Right kidney (tissue), 1 donor: ENCODE data around the gene CCN2.
"Not testable (repeated sequence)": the region's sequence is repeated elsewhere in the genome, so short reads cannot be mapped to it uniquely, and the experiment has no call there.

ENCODE experiments used
- DNase-seq: peaks from one replicate; pipeline ENCODE4 v3.0.0-alpha.2; 2016

Gene CCN2

DNA sequence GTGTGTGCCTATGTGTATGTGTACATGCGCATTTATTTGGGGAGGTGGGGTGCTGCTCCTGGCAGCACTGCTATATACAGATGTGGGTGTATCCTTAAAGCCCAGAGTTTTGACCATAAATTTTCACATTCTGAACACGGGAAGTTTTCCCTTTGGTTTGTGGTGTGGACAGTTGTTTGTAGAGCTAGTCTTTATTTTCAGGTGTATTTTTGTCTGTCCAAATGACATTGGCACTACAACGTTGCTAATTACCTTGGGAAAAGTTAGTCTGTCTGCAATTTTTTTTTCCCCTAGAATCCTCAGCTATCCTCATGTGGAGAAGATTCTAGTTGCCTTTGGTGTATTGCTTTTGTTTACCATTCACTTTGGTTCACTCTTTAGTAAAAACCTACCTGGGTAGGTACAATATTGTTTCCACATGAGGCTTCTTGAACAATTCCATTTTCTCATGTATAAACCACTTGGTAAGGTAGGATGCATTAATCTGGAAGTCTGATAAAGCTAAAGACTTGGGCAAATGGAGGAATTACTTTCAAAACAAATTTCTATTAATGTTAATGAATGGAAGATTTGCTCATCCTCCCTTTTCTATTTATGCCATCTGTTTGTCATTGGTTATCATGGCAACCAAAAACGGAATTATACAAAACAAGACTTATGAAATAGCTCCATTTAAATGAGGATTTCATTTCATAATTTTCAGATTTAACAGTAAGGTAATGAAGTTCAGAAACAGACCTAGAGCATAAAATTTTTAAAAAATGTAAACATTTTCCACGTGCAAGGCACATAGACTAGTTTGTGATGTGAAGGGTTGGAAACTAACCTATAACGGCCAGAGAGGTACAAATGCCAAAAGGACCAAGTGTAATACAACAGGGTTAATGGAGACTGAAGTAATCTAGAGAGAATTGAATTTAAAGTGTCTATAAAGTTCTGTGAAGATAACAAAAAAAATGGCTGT lies 3.9 kb downstream of the CCN2 start:
- DNase-seq, result no peak

DNA sequence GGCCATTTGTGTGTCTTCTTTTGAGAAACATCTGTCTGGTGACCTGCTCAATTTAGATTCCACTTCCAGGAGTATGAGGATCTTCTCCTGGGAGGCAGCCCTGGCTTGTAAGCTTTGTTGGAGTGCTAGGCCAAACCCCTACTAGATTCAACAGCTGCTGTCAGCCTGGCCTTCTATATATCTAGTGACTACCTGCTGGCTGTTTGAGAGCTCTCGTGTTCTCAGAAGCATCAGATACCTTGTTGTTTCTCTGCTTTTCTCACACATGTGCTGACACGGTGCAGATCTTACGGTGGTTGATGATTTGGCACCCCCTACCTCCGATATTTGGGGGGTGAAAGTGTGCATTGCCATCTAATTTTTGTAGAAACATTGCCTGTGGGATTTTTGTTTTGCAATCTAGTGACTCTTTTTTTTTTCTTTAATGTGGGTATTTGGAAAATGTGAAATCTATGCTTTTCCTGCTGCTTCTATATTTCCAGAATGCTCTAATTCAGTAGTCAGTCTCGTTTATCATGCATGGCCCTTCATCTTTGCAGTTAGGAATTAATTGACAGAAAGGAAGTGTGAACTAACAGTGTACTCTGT lies 4.7 kb downstream of the CCN2 start:
- no peak for DNase-seq

DNA sequence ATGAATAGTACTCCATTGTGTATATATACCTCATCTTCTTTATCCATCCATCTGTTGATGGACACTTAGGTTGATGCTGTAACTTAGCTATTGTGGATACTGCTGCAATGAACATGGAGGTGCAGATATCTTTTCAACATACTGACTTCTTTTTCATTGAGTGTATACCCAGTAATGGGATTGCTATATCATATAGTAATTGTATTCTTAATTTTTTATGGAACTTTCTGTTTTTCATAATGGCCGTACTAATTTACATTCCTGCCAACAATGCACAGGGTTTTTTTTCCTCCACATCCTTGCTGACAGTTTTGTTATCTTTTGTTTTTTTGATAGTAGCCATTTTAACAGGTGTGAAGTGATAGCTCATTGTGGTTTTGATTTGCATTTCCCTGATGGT lies 5.2 kb downstream of the CCN2 start:
- DNase-seq, result no peak

DNA sequence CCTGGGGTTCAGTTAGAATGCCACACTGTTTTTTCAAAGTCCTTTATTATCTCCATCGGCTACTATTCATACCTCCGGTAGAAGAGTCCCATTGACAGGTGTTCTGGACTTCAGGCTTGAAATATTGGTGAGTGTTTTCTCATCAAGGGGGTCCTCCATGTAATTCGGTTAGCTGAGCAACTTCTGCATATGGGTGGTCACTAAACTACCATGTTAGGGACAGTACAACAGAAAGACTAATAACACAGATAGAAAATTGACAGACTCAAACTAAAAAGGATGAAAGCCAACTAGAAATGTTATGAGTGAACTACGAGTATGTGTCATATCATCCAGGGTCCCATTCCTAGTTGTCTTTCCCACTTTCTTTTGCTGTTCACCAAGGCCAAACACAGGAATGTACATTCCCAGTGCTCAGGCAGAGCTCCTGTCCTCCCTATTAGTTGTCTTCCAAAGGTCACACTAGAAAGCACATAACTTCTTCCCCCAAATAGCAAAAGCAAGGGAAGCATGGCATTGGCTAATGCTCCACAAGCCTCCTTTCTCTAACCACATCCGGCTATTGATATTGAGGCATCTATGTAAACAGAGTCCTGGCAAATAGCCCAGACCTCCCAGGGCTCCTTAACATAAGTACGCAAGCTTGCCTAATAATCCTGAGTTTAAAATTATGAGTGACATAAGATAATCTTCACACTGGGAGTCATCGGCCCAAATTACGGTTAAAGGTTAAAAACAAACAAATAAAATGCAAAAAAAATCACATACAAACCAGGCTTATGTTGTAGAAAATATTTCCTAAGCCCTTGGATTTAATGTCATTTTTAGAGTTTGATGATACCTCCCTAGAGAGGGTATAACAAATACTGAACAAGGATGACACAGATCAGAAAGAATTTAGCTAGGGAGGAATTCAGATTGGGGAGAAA lies 13.2 kb downstream of the CCN2 start:
- DNase-seq, result no peak

DNA sequence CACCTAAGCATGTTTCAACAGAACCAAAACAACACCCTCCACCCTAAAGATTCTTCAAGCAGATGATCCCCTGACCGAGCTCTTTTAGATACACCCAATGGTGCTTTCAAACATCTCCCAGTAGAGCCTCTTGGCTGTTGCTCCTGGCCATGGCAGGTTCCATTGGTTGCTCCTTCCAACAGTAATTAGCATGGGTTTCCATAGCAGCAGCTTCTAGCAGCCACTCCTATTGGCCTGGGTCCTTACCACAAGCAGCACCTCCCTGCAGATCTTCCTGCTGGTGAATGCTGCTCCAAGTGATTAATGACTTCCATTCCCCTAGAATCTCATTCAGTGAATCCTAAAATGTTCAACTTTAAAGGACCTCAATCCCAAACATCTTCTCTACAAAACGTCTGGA lies 13.9 kb downstream of the CCN2 start:
- DNase-seq, result no peak

DNA sequence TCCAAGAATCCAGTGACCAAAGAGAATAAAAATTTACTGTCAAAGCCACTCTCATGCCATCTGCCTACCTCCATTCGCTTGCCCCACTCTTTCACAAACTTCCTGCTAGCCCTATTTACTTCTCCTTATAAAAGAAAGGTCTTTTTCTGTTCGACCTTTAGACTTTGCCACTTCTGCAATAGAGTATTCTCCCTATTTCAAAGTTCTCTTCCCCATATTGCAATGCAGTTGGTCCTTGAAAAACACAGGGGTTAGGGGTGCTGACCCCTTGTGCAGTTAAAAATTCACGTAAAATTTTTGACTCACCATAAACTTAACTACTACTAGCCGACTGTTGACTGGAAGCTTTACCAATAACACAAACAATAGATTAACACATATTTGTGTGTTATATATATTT lies 15.0 kb downstream of the CCN2 start:
- no peak for DNase-seq

DNA sequence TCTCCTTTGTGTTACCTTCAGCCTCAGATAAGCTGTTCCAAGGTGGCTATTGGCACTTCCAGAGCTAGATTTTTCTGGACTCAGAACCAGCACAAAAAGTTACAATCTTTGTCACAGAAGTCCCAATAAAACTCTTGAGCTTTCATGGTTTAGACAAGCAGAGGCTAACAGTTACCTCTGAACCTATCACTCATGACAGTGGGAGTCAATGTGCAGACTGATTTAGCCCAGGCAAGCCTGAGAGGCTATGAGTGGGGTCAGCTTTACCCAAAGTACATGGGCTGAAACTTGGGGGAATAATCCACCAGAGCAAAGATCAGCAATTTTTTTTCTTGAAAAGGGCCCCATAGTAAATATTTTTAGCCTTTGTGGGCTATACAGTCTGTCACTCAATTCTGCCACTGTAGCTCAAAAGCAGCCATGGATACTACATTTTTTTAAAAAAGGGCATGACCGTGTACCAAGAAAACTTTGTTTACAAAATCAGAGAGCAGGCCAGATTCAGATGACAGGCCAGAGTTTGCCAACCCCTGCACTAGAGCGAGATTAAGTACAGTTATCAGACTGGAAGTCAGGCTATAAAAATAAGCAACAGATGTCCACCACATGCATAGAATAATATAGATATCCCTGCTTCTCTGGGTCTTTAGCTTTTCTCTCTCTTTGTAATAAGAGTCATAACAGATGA lies 20.0 kb downstream of the CCN2 start:
- no peak for DNase-seq

DNA sequence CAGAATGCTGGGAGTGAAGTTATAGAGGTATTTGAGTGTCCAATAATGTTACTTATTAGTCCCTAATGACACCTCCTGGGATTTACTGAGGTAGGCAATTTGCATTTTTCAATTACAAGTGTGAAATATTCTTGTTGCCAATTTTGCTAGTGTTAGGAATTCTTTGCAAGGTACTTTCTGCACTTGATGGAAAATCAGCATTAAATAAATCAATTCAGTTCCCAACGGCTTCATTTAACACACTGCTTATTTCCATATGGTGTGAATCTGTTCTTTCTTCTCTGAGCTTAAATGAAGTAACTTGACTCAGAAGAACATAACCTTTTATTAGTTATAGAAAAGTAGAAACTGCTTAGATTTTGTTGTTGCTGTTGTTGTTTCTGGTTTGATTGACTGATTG lies 21.2 kb downstream of the CCN2 start:
- DNase-seq, result no peak

DNA sequence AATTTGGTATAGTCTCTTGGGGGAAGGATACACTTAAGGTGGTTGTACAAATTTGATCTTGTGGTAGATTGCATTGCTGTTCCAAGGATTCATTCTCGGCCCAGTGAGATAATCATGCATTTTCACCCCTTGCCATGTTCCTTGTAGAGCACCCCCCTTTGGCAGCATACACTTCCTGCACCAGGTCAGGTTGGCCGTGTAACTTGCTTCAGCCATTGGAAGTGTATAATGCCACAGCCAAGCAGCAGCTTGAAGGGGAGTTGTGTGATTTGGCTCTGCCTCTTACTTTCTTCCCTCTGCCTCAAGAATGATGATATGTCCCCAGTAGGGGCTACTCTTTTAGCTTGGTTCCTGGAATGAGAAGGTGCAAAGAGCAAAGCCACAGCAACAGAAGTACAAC lies 21.9 kb downstream of the CCN2 start:
- DNase-seq, result no peak

DNA sequence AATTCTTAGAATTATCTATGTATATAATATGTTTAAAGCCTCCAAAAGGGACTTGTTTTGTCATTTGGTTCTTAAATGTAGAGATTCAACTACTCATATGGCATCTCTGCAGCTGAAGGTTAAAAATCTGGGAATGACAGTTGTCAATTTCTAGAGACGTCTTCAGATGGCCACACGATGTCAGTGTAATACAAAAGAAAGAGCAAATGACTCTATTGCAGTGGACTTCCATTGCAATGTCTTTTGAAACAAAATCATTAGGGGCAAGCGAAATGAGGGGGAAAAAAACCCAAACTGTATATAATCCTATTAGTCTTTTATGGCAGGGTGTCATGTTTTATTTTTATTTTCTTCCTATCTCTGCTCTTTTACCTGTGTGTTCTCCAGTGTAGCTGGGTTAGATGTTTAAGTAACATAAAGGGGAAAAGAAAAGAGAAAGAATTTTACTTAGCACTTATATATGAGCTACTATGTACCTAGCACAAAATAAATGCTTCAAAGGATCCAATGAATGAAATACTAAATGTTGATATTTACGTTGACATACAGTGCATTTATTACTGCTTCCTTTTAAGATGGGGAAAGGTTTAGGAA lies 26.2 kb downstream of the CCN2 start:
- DNase-seq, result no peak

DNA sequence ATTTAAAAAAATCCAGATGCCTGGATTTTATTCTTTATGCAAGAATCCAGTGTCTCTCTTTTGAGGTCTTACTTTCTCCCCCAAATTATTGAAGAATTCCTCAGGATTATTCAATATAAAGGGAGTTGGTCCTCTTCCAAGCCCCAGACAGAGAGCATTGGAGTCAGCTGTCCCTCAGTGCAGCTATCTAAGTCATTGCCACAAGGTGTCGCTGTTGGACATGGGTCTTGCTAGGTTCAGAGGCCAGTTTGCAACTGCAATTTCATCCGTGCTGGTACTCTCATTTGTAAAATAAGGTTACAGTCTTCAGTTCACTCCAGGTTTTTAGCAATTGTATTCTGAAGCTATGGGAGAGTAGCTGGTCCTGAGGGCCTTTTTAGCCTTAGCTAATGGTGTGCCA lies 27.8 kb downstream of the CCN2 start:
- DNase-seq, result no peak

DNA sequence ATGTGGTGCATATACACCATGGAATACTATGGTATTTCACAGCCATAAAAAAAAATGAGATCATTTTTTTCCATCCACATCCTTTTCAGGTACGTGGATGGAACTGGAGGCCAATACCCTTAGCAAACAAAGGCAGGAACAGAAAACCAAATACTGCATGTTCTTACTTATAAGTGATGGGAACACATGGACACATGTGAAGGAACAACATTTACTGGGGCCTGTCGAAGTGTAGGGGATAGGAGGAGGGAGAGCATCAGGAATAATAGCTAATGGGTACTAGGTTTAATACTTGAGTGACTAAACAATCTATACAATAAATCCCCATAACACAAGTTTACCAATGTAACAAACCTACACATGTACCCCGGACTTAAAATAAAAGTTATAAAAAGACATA lies 30.5 kb downstream of the CCN2 start:
- no peak for DNase-seq

DNA sequence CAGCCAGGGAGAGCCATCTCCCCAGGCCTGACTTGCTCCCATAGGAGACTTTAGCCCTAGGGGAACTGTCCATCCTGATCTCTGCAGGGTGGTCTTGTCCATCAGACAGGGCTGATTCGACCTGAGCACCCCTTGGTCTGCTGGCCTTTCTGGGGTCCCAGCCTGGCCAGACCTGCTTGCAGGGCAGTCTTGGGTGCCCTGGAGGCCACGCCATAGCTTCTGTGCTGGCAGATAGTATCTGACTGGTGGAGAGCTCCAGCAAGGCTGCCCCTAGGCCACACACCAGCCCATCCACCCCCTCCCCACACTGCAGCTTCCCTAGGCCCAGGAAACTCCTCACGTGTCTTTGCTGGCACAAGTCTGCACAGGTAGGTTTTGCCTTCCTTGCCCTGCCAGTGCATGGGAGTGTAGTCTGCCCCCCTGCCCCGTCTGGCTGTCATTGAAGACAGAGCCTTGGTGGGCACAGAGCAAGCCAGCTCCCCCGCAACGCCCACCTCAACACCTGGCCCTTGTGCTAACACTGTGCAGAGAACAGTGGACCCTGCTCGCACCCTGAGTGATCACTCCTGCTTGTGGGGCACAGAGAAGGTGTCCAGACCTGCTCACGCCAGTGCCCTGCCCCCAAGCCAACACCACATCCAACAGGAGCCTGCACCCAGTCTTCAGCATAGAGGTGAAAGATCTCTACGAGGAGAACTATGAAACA lies 32.4 kb downstream of the CCN2 start:
- DNase-seq, result no peak

DNA sequence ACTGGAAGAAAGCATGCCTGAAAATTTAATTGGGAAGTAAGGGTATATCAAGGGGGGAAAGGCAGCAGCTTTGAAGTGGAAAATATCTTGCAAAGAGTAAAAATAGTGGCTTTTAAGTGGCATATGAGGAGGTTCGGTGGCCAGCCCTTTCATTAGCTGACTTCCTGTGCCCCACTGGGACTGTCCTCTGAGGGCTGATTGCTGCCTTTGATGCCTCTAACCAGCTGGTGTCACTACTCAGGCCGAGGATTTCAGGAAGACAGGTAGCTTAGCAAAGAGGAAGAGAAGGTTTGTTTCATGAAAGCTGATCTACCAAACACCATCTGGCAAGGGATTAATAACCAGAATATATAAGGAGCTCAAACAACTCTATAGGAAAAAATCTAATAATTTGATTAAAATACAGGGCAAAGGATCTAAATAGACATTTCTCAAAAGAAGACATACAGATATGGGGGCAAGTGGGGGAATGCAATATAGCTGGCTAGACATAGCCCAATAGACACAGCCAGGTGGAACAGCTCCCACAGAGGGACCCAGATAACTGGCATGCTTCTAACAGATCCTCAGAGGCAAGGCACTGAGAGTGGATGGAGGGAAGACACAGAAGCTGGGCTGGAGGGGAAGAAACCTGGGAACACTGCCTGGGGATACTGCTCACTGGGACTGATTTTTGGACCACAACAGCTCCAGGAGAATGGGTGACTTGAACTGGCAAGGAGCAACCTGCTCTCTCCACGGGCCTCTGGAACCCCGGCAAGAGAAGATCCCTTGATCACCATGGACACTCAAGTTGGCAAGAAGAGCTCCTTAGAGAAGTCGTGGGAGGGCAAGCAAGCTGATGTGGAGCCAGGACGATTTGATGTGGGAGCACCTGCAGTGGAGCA lies 33.2 kb downstream of the CCN2 start:
- DNase-seq, result no peak

DNA sequence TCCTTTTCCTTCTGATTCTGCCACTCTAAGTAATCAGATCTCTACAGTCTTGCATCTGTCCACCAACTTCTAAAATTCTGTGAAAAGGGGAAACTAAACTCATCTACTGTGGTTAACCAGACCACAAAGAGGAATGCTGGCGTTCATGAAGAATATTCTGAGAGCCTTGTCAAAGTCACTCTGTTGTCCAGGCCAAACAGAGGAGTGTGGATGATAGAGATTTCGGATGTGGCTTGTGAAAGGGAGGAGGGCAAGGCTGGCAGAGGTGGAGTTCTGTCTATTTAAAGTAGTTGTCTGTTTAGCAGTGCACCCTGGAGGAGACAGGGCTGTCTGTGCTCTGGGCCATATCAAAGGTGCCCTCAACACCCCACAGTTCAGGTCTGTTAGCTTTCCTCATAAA lies 33.9 kb downstream of the CCN2 start:
- no peak for DNase-seq

DNA sequence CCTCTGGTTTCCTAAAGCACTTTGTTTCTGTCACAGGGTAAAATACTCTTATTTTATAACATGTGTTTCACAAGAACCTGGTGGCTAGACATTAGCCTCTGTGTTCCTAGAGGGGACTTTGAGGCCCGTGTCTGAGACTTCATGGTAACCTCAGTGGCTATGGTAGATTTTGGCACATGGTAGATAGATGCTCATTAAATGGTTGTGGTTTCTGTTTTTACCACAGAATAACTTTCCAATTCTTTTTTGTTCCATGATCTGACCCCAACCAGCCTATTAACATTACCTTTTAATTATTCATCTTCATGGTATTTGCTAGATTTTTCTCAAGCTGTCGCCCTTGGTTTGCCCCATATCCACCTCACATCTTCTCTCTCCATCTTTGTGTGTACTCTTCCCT lies 34.3 kb downstream of the CCN2 start:
- no peak for DNase-seq

DNA sequence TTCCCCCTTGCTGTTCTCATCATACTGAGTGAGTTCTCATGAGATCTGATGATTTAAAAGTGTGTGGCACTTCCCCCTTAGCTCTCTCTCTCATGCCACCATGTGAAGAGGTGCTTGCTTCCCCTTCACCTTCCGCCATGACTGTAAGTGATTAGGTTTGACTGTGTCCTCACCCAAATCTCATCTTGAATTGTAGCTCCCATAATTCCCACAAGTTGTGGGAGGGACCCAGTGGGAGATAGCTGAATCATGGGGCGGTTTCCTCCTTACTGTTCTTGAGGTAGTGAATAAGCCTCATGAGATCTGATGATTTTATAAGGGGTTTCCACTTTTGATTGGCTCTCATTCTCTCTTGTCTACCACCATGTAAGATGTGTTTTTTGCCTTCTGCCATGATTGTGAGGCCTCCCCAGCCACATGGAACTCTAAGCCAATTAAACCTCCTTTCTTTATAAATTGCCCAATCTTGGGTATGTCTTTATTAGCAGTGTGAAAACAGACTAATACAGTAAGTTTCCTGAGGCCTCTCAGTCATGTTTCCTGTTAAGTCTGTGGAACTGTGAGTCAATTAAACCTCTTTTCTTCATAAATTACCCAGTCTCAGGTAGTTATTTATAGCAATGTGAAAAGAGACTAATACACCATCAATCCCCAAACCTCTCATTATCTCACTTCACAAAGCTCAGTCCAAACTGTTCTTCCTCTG lies 34.9 kb downstream of the CCN2 start:
- DNase-seq, result not testable (repeated sequence)

DNA sequence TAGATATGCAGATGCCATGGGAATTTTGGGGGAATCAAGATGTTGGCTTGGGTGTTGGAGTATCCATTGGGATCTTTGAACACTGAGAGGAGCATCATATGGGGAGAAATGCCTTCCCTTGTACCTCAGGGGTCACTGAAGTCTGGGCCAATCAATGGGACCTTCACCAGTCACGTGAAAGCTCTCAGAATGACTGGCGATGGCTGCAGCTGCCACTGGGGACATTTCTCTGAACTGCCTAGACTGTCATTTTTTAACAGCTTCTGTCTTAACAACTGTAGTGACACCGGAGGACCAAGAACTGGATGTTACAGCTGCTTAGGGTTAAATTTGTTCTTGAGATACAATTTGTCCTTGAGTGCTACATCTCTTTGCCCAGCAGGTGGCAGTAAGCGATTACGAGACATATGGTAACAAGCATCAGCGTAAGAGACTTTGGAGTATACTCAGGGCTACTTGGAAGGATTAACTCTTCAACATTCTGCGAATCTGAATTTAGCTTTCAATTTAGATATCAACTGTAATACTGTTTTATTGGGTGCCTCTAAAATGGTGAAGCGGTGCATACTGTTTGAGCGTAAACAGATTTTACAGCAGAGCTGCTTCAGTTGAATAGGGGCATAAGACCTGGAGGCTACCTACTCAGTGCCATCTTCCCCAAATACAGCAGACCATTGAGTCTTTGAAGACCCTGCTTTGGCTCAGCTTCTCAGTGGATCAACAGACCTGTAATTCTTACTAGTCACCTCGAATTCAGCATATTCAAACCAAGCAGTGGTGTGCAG lies 36.0 kb downstream of the CCN2 start:
- DNase-seq, result no peak

DNA sequence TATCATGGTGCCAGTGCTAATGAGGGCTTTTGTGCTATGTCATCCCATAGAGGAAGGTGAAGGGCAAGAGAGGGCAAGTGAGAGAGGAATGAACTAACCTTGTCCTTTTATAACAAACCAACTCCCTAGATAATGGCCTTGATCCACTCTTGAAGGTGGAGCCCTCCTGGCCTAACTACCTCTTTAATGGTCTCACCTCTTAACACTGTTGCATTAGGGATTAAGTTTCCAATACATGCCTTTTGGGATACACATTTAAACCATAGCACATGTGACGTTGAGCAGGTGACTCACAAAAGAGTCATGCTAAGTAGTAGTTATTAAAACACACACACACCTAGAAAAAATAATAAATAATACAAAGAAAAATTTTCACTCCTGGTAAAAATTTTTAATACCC lies 36.9 kb downstream of the CCN2 start:
- no peak for DNase-seq
